ENCODE results near the gene TGFA.

The TGFA gene

GRCh38 chr2:70560442-70560841, 6.8 kb upstream of the TGFA start:
- Mint-ChIP-seq H3K27me3 (peaks cover 10% of the 10 kb centered on the region), H3K36me3 (ENCODE audit: low read depth) (no peaks in the 10 kb centered on the region), H3K9me3 (no peaks in the 10 kb centered on the region), H3K27ac (no peak overlapping the region), H3K4me1 (ENCODE audit: low read depth) (no peaks in the 10 kb centered on the region), H3K4me3 (no peak overlapping the region)
- no peak for DNase-seq

- Mint-ChIP-seq H3K9me3 (no peaks in the 10 kb centered on the region), H3K4me3 (no peak overlapping the region), H3K4me1 (ENCODE audit: low read depth) (peaks cover 2% of the 10 kb centered on the region), H3K27ac (no peak overlapping the region), H3K27me3 (peaks cover 10% of the 10 kb centered on the region), H3K36me3 (ENCODE audit: low read depth) (no peaks in the 10 kb centered on the region)
- DNase-seq, result no peak
Measured at GRCh38 chr2:70560040-70560439, 6.4 kb upstream of the TGFA start.

- Mint-ChIP-seq H3K4me3 (no peak overlapping the region), H3K36me3 (ENCODE audit: low read depth) (no peaks in the 10 kb centered on the region), H3K27me3 (peaks cover 13% of the 10 kb centered on the region), H3K27ac (no peak overlapping the region), H3K9me3 (no peaks in the 10 kb centered on the region), H3K4me1 (ENCODE audit: low read depth) (peaks cover 13% of the 10 kb centered on the region)
- no peak for DNase-seq
Measured at GRCh38 chr2:70558195-70558808, 4.7 kb upstream of the TGFA start.

- Mint-ChIP-seq H3K27me3 (peaks cover 23% of the 10 kb centered on the region), H3K4me1 (ENCODE audit: low read depth) (peaks cover 22% of the 10 kb centered on the region), H3K27ac (no peak overlapping the region), H3K4me3 (no peak overlapping the region), H3K36me3 (ENCODE audit: low read depth) (no peaks in the 10 kb centered on the region), H3K9me3 (no peaks in the 10 kb centered on the region)
- DNase-seq, result no peak
Measured at GRCh38 chr2:70557171-70557838, 3.7 kb upstream of the TGFA start.

- peaks cover 30% of the 10 kb centered on the region for H3K27me3 Mint-ChIP-seq
- DNase-seq, result no peak
- H3K4me3 Mint-ChIP-seq, result no peak overlapping the region
- H3K36me3 Mint-ChIP-seq (ENCODE audit: low read depth), result no peaks in the 10 kb centered on the region
- no peaks in the 10 kb centered on the region for H3K9me3 Mint-ChIP-seq
- H3K4me1 Mint-ChIP-seq (ENCODE audit: low read depth), result peaks cover 24% of the 10 kb centered on the region
- no peak overlapping the region for H3K27ac Mint-ChIP-seq
Measured at GRCh38 chr2:70556608-70557007, 3.0 kb upstream of the TGFA start.

- Mint-ChIP-seq H3K9me3 (no peaks in the 10 kb centered on the region), H3K4me1 (ENCODE audit: low read depth) (peaks cover 30% of the 10 kb centered on the region), H3K4me3 (peak overlapping the region; percentile 74), H3K27me3 (peaks cover 29% of the 10 kb centered on the region), H3K27ac (peak overlapping the region; percentile 66), H3K36me3 (ENCODE audit: low read depth) (no peaks in the 10 kb centered on the region)
- no peak for DNase-seq
Measured at GRCh38 chr2:70554338-70554892, 789 bp upstream of the TGFA start.

- no peak for DNase-seq
- no peaks in the 10 kb centered on the region for H3K9me3 Mint-ChIP-seq
- H3K4me3 Mint-ChIP-seq, result peak overlapping the region; percentile 80
- peak overlapping the region; percentile 63 for H3K27ac Mint-ChIP-seq
- H3K4me1 Mint-ChIP-seq (ENCODE audit: low read depth), result peaks cover 30% of the 10 kb centered on the region
- H3K36me3 Mint-ChIP-seq (ENCODE audit: low read depth), result no peaks in the 10 kb centered on the region
- H3K27me3 Mint-ChIP-seq, result peaks cover 21% of the 10 kb centered on the region
Measured at GRCh38 chr2:70553334-70553583, 367 bp downstream of the TGFA start.

- Mint-ChIP-seq H3K27ac (peak overlapping the region; percentile 6), H3K4me3 (peak overlapping the region; percentile 80), H3K4me1 (ENCODE audit: low read depth) (peaks cover 30% of the 10 kb centered on the region), H3K9me3 (no peaks in the 10 kb centered on the region), H3K27me3 (peaks cover 21% of the 10 kb centered on the region), H3K36me3 (ENCODE audit: low read depth) (no peaks in the 10 kb centered on the region)
- DNase-seq, result peak; percentile 41
Measured at GRCh38 chr2:70552501-70553333, 909 bp downstream of the TGFA start.

GRCh38 chr2:70551167-70551566, 2.5 kb downstream of the TGFA start:
- Mint-ChIP-seq H3K9me3 (no peaks in the 10 kb centered on the region), H3K27ac (no peak overlapping the region), H3K36me3 (ENCODE audit: low read depth) (no peaks in the 10 kb centered on the region), H3K4me3 (no peak overlapping the region), H3K4me1 (ENCODE audit: low read depth) (peaks cover 30% of the 10 kb centered on the region), H3K27me3 (peaks cover 21% of the 10 kb centered on the region)
- DNase-seq, result no peak

GRCh38 chr2:70549962-70550361, 3.7 kb downstream of the TGFA start:
- Mint-ChIP-seq H3K36me3 (ENCODE audit: low read depth) (no peaks in the 10 kb centered on the region), H3K4me1 (ENCODE audit: low read depth) (peaks cover 28% of the 10 kb centered on the region), H3K4me3 (no peak overlapping the region), H3K27ac (no peak overlapping the region), H3K27me3 (peaks cover 21% of the 10 kb centered on the region), H3K9me3 (no peaks in the 10 kb centered on the region)
- no peak for DNase-seq

GRCh38 chr2:70549064-70549710, 4.4 kb downstream of the TGFA start:
- no peak for DNase-seq
- no peaks in the 10 kb centered on the region for H3K9me3 Mint-ChIP-seq
- H3K4me3 Mint-ChIP-seq, result no peak overlapping the region
- peaks cover 20% of the 10 kb centered on the region for H3K4me1 Mint-ChIP-seq (ENCODE audit: low read depth)
- H3K27ac Mint-ChIP-seq, result no peak overlapping the region
- H3K36me3 Mint-ChIP-seq (ENCODE audit: low read depth), result no peaks in the 10 kb centered on the region
- peaks cover 21% of the 10 kb centered on the region for H3K27me3 Mint-ChIP-seq

- Mint-ChIP-seq H3K9me3 (no peaks in the 10 kb centered on the region), H3K4me3 (no peak overlapping the region), H3K27ac (no peak overlapping the region)
Measured at GRCh38 chr2:70548233-70548632, 5.4 kb downstream of the TGFA start.

GRCh38 chr2:70546885-70547284, 6.7 kb downstream of the TGFA start:
- no peaks in the 10 kb centered on the region for H3K36me3 Mint-ChIP-seq (ENCODE audit: low read depth)
- peaks cover 8% of the 10 kb centered on the region for H3K4me1 Mint-ChIP-seq (ENCODE audit: low read depth)
- H3K9me3 Mint-ChIP-seq, result no peaks in the 10 kb centered on the region
- H3K27ac Mint-ChIP-seq, result no peak overlapping the region
- H3K27me3 Mint-ChIP-seq, result peaks cover 4% of the 10 kb centered on the region
- no peak for DNase-seq
- no peak overlapping the region for H3K4me3 Mint-ChIP-seq

More at GRCh38 chr2:70548233-70548632, 5.4 kb downstream of the TGFA start:
- Mint-ChIP-seq H3K4me1 (ENCODE audit: low read depth) (peaks cover 17% of the 10 kb centered on the region), H3K27me3 (peaks cover 17% of the 10 kb centered on the region), H3K36me3 (ENCODE audit: low read depth) (no peaks in the 10 kb centered on the region)
- no peak for DNase-seq

GRCh38 chr2:70546376-70546775, 7.2 kb downstream of the TGFA start:
- no peak for DNase-seq
- peaks cover 6% of the 10 kb centered on the region for H3K4me1 Mint-ChIP-seq (ENCODE audit: low read depth)
- no peak overlapping the region for H3K4me3 Mint-ChIP-seq
- H3K27me3 Mint-ChIP-seq, result no peaks in the 10 kb centered on the region
- no peak overlapping the region for H3K27ac Mint-ChIP-seq
- no peaks in the 10 kb centered on the region for H3K9me3 Mint-ChIP-seq
- H3K36me3 Mint-ChIP-seq (ENCODE audit: low read depth), result no peaks in the 10 kb centered on the region

Data from activated T-cell treated with anti-CD3 and anti-CD28 coated beads, Interleukin-2, amount 50 U/mL, for 24 hours (primary cell).